ENCODE results near the gene PLXDC1. TPM values are rescaled to one million over a fixed set of nuclear protein-coding genes. Genes with fewer than 3 reads are reported as not detected.

The PLXDC1 gene
- total and polyA plus RNA-seq, 12 donors, result 7.3 to 21.3 (median 11.2) TPM

DNA sequence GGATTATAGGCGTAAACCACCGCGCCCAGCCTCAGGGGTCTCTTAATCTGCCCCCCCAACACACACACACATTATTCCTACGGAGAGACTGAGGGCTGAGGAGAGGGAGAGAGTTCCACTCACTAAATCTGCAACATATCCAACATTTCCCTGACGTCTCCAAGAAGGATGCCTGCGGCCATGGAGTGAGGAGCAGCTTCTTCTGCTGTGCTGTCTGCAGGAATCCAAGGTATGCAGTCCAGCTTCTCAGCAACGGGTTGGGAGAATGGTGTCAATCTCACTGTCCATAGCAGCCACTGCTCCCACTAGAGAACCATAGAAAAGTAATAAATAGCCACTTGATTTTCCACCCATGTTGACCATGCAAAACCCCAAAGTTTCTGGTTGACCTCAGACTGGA, 5.1 kb upstream of the PLXDC1 start:
- Histone ChIP-seq H3K4me3 (no peak overlapping the region), H3K36me3 (no peaks in the 10 kb centered on the region), H3K9me3 (no peaks in the 10 kb centered on the region), H3K27ac (no peak overlapping the region), H3K27me3 (peaks cover 0 to 13% (median 3%) of the 10 kb centered on the region in 7 donors), H3K4me1 (peaks cover 3 to 38% (median 14%) of the 10 kb centered on the region in 9 donors)
- no peak for ATAC-seq
- intact Hi-C loops (cut with DNase I), result loop anchor here in 1 of 10 donors (10.0 kb wide), 1 partner anchor 282 kb away; the partner anchor contains the start of gene LASP1
- DNase-seq, result no peak
- TF ChIP-seq, protein P1, sequence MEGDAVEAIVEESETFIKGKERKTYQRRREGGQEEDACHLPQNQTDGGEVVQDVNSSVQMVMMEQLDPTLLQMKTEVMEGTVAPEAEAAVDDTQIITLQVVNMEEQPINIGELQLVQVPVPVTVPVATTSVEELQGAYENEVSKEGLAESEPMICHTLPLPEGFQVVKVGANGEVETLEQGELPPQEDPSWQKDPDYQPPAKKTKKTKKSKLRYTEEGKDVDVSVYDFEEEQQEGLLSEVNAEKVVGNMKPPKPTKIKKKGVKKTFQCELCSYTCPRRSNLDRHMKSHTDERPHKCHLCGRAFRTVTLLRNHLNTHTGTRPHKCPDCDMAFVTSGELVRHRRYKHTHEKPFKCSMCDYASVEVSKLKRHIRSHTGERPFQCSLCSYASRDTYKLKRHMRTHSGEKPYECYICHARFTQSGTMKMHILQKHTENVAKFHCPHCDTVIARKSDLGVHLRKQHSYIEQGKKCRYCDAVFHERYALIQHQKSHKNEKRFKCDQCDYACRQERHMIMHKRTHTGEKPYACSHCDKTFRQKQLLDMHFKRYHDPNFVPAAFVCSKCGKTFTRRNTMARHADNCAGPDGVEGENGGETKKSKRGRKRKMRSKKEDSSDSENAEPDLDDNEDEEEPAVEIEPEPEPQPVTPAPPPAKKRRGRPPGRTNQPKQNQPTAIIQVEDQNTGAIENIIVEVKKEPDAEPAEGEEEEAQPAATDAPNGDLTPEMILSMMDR (IDR thresholded peaks at IDR 0.05), result no peak
- WGBS, 2 donors, result 63% methylated on average over 7 of the region's 7 CpGs

DNA sequence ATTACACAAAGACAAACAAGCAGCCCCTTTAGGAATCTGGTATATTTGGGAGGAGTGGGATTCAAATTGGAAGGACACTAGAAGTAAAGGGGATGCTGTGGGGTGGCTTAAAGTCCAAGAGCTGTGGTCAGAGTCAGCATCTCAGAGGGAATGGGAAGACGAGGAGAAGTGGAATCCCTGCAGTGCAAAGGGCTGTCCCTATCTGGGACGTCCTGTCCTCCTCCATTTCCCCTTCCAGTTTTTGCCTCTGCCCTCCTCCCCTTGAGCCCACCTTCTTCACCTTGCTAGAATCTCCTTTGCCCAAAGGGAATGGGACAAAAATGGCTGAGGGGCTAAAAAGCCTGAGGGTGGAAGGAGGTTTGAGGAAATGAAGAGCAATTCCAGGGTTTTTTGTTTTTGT, 4.2 kb upstream of the PLXDC1 start:
- ATAC-seq (no peak), DNase-seq (no peak)
- peaks cover 0 to 21% (median 6%) of the 10 kb centered on the region in 7 donors for H3K27me3 ChIP-seq
- no peak overlapping the region for H3K4me3 ChIP-seq
- no peaks in the 10 kb centered on the region for H3K36me3 ChIP-seq
- H3K9me3 ChIP-seq, result no peaks in the 10 kb centered on the region
- H3K27ac ChIP-seq, result no peak overlapping the region
- WGBS, 2 donors, result 40 to 43% methylated on average over 2 of the region's 2 CpGs
- peaks cover 3 to 34% (median 16%) of the 10 kb centered on the region in 9 donors for H3K4me1 ChIP-seq
- intact Hi-C loops (cut with DNase I), result loop anchor here in 1 of 10 donors (10.0 kb wide), 1 partner anchor 281 kb away; the partner anchor contains the start of gene LASP1
- TF ChIP-seq, protein P1 (IDR thresholded peaks at IDR 0.05), result no peak

DNA sequence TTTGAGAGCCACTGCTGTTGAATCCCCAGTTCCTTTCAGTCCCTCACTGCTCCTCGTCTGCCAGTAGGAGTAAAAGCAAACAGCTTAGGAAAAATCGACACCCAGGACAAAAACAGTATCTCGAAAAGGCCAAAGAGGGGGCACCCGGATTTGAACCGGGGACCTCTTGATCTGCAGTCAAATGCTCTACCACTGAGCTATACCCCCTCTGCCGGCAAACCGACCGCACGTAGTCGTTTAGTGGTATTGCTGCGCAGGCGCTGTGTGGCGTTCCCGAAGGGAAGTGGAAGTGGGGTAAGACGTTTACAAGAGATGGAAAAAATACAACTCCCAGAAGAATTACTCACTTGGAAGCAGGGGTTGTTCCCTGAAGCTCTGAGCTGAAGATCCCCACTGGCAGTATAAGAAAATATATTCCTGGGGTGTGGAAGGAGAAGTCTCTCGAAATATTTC, 2.2 kb upstream of the PLXDC1 start:
- peaks cover 3 to 40% (median 17%) of the 10 kb centered on the region in 9 donors for H3K4me1 ChIP-seq
- no peaks in the 10 kb centered on the region for H3K36me3 ChIP-seq
- WGBS, 2 donors, result 0% methylated on average over 16 of the region's 16 CpGs
- TF ChIP-seq, protein P1 (IDR thresholded peaks at IDR 0.05), result peak in 7 of 9 donors; percentile 13 to 38 (median 24)
- peak; percentile 72 to 95 (median 90) for ATAC-seq
- H3K9me3 ChIP-seq, result no peaks in the 10 kb centered on the region
- H3K27me3 ChIP-seq, result peaks cover 0 to 37% (median 12%) of the 10 kb centered on the region in 7 donors
- peak overlapping the region; percentile 54 to 94 (median 81) for H3K4me3 ChIP-seq
- peak; percentile 92 to 95 for DNase-seq
- peak overlapping the region; percentile 77 to 97 (median 91) for H3K27ac ChIP-seq
- intact Hi-C loops (cut with DNase I), result loop anchor here (1.0 to 10.0 kb wide), 15 partner anchors 56 to 283 kb away; partner anchors contain the start of genes LASP1 (in 4 of the 10) and FBXO47 (in 1 of the 10)

- intact Hi-C loops (cut with DNase I), result loop anchor here (1.0 to 10.0 kb wide), 13 partner anchors 55 to 281 kb away; partner anchors contain the start of genes LASP1 (in 4 of the 10) and FBXO47 (in 1 of the 10)
- Histone ChIP-seq H3K4me3 (peak overlapping the region; percentile 56 to 94 (median 81)), H3K36me3 (no peaks in the 10 kb centered on the region), H3K27ac (peak overlapping the region; percentile 72 to 97 (median 87)), H3K4me1 (peaks cover 3 to 40% (median 17%) of the 10 kb centered on the region in 9 donors), H3K27me3 (peaks cover 0 to 37% (median 12%) of the 10 kb centered on the region in 7 donors), H3K9me3 (no peaks in the 10 kb centered on the region)
- peak; percentile 39 to 53 for DNase-seq
- peak in 6 of 8 donors; percentile 2 to 25 (median 9) for ATAC-seq
- WGBS, 2 donors, result 13 to 15% methylated on average over 25 of the region's 25 CpGs
- TF ChIP-seq, protein P1 (IDR thresholded peaks at IDR 0.05), result no peak
Measured at GRCh38 chr17:39151943-39152818, 744 bp upstream of the PLXDC1 start.
